ENCODE measurements around the gene DCAF5.

- TF ChIP-seq CTCF (IDR thresholded peaks at IDR 0.05) (no peak), EZH2 (IDR thresholded peaks at IDR 0.05; ENCODE audit: borderline replicate concordance, insufficient read depth, low read depth, low read length, poor library complexity, severe bottlenecking) (no peak)
Measured at GRCh38 chr14:69161590-69161989, 8.7 kb upstream of the DCAF5 start.

Data from B cell (primary cell).